HG03103 (cell line): ENCODE data around the gene OGA.

Experiments used
- ATAC-seq: cut with Tn5 transposase; IDR thresholded peaks from one replicate; pipeline ENCODE4 v1.9.1; 2021; ENCODE audit warnings: low read depth; ENCODE audit not compliant: unreplicated experiment

OGA gene

DNA sequence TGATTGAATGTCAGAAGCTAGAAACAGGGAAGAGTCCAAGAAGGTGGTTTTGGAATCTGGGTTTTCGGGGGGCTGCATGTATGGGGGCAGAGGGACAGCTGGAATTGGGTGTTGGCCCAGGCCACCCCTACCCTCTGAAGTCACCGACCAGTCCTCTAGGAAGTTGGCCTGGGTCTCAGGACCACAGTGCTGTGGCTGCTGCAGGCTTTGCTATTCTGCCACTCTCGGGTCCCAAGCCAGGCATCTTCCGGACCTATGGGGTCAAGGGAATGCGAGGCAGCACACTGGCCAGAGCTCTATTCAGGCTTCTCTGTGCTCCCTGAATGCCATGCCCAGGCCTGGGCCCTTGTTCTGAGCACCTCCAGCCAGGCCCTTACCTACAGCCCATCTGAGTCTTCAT is 55.5 kb downstream of the OGA start:
- no peak for ATAC-seq

DNA sequence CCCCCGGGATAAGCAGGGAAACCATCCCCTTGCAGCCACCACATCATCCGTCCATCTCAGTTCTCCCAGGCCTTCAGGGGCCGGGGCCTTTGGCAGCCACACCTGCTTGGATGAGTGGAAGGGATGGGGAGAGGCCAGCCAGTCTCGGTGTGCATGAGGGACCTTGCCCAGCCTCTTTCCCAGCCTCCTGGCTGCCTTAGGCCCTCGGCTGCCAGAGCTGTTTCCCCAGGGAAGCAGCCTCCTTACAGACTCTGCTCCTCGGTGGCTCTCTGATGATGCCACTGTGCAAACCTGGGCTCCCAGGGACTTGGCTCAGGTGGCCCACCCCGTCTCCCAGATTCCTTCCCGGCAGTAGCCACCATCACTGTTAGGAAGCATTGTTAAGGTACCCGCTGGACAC is 57.0 kb downstream of the OGA start:
- no peak for ATAC-seq

DNA sequence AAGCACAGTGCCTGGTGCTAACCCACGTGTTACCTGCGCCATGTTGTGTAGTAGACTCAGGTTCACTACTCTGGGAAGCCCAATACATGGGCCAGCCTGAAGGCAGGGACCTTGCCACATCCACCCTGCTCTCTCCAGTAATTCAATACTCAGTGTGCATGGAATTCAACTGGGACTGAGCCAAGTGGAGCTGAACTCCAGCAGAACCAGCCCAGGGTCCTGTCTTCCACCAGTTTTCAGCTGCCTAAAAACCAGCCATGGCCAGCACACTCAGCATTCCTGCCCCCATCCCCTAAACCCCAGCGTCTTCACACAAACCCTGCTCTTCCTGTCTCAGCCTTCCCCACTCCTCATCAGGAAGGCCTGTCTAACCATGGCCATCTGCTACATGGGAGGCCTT is 57.7 kb downstream of the OGA start:
- ATAC-seq: no peak

DNA sequence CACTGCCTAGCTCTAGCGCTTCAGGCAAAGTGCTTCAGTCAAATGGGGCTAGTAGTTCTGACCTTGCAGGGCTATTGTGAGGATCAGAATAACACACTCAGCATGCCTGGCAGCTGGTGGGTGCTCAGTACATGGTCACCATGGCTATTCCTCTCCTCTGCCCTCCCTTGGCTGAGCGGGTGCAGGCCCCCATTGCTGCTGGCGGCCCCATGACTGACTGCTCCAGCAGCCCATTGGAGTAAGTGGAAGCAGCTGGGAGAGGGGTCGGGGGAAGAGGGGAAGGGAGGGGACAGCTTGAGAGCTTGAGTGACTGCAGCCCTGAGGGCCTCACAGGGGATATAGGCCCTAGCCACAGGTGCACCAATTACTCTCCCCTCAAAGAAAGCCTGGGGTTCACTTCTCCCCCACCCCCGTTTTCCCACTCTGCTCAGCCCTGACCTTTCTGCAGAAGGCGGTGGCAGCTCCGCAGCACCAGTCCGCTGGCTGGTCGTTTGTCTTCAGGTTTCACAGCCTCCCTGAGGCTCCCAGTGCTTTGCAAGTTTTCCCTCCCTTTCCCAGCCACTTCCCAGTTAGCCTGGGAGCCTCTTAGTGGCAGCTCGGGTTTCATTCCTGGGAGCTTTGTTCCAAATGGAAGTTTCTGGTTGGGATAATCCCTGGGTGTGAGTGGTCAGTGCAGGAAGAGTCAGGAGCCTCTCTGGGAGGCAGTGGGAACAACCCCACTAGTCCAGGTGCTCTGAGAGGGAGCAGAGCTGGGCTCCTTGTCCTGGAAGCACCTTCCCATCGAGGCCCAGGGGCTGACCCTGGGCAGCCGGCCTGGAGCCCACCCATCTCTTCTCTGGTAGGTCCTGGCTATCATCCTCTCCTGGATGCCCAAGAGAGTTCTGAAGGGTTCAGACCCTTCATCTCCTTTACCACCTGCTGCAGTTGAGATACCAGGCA is 58.7 kb downstream of the OGA start:
- ATAC-seq: no peak

DNA sequence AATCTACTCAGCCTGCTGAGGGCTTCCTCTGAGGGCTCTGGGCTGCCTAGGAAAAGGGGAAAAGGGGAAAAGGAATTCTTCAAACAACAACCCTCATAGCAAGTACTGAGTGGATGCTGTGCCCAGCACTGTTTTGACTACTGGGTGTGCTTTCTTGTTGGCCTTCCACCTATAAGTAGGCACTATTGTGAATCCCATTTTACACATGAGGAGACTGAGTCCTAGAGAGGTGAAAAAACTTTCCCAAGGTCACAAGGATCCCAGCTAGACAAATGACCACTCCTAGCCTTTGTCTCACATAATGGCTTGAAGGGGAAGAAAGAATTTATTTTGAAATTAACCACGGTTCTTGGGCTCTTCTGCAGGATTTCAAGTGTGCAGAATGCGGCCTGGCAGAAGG is 59.4 kb downstream of the OGA start:
- ATAC-seq: no peak

DNA sequence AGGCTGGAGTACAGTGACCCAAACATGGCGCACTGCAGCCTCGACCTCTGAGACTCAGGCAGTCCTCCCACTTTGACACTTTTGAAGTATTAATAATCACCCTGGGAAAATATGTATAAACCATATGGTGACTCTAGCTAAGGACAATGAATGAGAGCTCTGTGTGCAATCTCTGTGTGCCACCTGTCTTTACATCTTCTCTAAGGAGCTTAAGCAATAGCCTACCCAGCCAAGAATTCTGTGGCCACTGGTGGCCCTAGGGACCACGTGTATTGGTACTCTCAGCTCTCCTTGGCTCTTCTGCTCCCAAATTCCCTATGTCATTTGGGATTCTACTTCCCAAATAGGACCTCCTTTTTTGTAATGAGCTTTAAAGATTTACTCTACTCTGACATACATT is 66.0 kb downstream of the OGA start:
- ATAC-seq: no peak

DNA sequence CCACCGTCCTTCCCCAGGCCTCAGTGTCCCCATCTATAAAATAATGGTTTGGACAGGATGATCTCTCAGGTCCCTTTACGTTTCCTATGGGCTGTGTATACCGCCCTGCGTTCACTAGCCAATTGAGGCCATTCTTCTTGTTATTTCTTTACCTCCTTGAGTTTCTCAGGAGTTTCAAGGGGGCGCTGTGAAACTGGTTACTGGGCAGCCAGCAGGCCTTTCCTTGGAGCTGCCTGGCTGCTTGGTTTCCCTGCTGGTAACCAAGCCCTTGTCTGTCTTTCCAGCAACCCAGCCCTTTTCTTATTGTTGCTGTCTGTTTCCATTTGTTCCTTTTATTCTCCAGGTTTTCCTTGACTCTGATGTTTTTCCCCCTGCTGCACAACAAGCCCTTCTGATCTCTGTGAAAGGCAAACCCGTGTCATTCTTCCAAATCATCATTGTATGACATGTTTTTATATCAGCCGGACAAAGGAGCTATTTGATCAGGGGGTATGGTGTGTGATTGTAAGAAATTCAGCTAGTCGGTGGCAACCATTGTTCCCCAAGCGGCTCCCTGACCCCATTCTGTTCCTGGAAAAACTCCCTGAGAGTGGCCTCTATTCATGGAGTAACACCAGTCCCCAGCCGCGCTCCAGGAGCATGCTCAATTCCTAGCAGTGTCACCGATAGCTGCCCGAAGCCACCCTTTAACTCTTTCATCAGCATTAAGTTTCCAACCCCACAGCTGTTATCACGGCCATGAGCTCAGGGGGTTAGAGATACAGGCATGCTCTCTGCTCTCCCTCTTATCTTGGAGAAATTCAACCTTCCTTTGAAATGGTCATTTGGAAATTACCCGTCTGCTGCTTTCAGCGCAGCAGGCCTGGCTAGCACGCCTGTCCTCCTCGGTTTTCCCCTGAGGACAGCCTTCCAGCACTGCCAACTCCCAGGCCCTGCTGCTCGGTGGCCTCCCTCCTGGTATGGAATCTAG is 68.9 kb downstream of the OGA start:
- ATAC-seq: no peak

DNA sequence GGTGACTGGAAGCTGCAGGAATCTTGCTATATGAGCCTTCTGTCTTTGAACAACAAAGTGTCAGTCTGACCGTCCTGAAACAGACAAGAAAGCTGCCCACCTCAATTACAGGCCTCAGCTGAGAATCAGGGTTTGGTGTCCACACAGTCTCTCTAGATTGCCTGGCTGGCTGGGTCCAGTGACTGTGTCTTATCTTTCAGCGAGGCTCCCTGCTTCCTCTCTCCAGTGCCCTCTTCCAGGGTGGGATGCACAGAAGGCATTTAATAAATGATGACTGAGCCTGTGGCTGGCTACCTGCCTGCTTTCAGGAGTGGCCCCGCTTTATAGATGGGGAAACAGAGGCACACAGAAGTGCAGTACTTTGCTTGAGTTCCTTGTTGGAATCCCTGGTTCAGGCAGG is 69.7 kb downstream of the OGA start:
- no peak for ATAC-seq

DNA sequence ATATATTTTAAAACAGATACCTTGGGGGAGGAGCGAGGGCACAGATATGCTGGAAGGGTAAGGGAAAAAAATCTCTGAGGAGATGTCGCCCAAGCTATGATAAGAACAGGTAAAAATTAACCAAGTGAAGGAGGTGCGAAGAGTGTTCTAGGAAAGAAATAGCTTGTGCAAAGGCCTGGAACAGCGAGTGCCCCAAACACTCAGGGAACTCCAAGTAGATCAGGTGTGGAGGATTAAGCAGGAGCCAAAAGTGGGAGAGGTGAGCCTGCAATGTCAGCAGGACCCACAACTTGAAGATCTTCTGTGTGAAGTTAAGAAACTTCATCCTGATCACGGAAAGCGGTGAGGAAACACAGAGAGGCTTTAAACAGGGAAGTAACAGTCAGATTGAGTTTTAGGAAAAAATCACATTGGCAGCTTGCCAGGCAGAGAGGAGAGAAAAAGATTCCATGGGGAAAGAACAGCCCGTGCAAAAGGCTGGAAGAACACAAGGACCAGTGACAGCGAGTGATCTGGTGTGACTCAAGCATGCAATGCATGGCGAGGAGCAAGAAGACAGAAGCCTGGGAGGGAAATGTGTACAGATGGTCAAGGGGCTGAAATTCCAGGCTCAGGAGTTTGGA is 73.1 kb downstream of the OGA start:
- no peak for ATAC-seq

DNA sequence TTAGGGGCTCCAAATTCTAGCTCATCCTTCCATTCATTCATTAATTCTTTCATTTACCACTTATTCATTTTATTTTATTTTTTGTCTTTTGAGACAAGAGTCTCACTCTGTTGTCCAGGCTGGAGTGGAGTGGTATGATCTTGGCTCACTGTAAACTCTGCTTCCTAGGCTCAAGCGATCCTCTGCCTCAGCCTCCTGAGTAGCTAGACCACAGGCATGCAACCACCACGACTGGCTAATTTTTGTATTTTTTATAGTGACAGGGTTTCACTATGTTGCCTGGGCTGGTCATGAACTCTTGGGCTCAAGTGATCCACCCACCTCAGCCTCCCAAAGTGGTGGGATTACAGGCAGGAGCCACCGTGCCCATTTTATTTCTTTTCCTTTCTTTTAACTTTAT is 74.0 kb downstream of the OGA start:
- ATAC-seq: no peak

DNA sequence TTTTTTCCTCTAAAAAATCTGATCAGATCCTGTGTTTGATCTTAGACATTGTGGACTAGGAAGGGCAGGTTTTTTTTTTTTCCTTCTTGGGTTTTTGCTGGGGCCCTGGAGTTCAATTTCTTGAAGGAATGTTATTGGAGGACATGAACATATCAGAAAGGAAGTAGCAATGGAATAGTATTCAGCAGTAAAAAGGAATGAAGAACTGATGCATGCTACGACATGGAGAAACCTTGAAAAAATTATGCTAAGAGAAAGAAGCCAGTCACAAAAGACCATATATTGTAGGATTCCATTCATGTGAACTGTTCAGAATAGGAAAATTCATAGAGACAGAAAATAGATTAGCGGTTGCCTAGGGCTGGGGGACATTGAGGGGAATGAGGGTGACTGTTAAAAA is 76.3 kb downstream of the OGA start:
- no peak for ATAC-seq

DNA sequence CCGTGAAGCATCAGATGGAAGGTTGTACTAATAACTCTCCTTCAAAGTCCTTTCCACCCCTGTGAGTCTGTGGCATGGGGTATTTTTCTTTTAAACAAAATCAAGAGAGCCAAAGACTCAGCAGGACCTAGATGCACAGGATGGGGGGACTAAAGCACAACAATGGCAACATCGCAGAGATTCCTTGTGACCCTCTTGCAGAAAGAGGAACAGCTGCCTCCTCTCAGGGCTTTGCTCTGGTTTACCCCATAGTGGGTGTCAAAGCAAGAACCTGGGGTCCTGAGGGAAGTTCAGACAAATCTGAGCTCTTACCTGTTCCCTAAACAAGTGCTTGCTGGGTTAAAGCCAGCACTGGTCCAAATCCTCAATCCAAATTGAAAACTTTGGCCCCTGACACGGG is 81.6 kb downstream of the OGA start:
- ATAC-seq: no peak
